ENCODE results near the gene NRP2.

DNA sequence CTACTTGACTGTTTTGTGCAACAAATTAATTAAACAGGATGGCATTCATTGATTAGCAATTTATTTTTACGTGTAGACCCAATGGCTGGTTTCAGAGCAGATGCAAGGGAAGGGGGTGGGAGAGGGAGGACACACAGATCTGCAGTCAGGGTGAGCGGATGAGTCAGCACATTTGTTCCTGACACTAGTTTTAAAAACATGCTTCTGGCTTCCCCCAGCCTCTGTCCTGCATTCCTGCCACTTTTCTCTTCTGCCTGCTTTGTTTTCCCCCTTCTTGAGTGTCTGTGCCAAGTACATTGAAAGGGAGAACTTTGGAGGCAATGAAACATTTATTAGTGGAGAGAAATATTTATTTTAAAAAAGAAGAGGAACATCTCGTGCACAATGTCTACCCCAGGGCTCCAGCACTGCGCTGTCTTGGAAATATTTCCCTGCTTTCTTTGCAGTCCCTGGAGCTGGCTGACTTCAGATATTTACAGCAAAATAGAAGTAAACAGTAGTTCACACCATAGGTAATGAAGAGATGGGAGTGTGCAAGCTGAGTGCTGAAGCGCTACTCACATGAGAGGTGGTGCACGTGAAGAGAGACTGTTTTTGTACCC is 52.2 kb downstream of the NRP2 start:
- TF ChIP-seq, protein P1, sequence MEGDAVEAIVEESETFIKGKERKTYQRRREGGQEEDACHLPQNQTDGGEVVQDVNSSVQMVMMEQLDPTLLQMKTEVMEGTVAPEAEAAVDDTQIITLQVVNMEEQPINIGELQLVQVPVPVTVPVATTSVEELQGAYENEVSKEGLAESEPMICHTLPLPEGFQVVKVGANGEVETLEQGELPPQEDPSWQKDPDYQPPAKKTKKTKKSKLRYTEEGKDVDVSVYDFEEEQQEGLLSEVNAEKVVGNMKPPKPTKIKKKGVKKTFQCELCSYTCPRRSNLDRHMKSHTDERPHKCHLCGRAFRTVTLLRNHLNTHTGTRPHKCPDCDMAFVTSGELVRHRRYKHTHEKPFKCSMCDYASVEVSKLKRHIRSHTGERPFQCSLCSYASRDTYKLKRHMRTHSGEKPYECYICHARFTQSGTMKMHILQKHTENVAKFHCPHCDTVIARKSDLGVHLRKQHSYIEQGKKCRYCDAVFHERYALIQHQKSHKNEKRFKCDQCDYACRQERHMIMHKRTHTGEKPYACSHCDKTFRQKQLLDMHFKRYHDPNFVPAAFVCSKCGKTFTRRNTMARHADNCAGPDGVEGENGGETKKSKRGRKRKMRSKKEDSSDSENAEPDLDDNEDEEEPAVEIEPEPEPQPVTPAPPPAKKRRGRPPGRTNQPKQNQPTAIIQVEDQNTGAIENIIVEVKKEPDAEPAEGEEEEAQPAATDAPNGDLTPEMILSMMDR (IDR thresholded peaks at IDR 0.05; ENCODE audit: borderline replicate concordance, extremely low read depth, low read length, poor library complexity, severe bottlenecking) = no peak
- no peak for TF ChIP-seq EZH2 (IDR thresholded peaks at IDR 0.05; ENCODE audit: borderline replicate concordance, low read depth, low read length, severe bottlenecking)
